Central memory CD8-positive, alpha-beta T cell (primary cell): Measurements from ENCODE around the gene TOM1.
A peak's percentile ranks its signal among the peaks of the same experiment; 100 is the strongest.

ENCODE experiments used
- ATAC-seq: fragments of 150-1000 bp; cut with Tn5 transposase; replicated peaks from 2 replicates; pipeline ENCODE4 v1.10.0; 2022; ENCODE audit warnings: mild to moderate bottlenecking, moderate FRiP score, moderate number of reproducible peaks; ENCODE audit not compliant: poor library complexity, severe bottlenecking; ENCODE audit errors: extremely low read depth
- DNase-seq, 2 donors: peaks; one replicate each; pipeline ENCODE4 v3.0.0; 2021; ENCODE audit warnings: low spot score in 2 of 2
- H3K27ac Mint-ChIP-seq: one replicate; pipeline ENCODE4 v1.8.0; 2022; ENCODE audit warnings: low read depth, mild to moderate bottlenecking, moderate library complexity, mixed read lengths
- H3K27me3 Mint-ChIP-seq: one replicate; pipeline ENCODE4 v1.8.0; 2022; ENCODE audit warnings: mixed read lengths
- H3K36me3 Mint-ChIP-seq: one replicate; pipeline ENCODE4 v1.8.0; 2022; ENCODE audit warnings: mild to moderate bottlenecking, moderate library complexity, mixed read lengths; ENCODE audit not compliant: insufficient read depth
- H3K4me1 Mint-ChIP-seq: one replicate; pipeline ENCODE4 v1.8.0; 2022; ENCODE audit warnings: mixed read lengths
- H3K4me3 Mint-ChIP-seq: one replicate; pipeline ENCODE4 v1.8.0; 2022; ENCODE audit warnings: mild to moderate bottlenecking, moderate library complexity, mixed read lengths
- H3K9me3 Mint-ChIP-seq: one replicate; pipeline ENCODE4 v1.8.0; 2022; ENCODE audit warnings: mixed read lengths

Gene TOM1

GRCh38 chr22:35299673-35300499 is at the start of gene TOM1:
Gene TOM1, plus strand, starts transcription at chr22:35299894. Its CDS starts 35 bp downstream, at chr22:35299929.
- H3K9me3 Mint-ChIP-seq, result no peaks in the 10 kb centered on the region
- peaks cover 20% of the 10 kb centered on the region for H3K36me3 Mint-ChIP-seq
- H3K27me3 Mint-ChIP-seq, result no peaks in the 10 kb centered on the region
- peak within 1 kb of the TSS; percentile 99 for H3K27ac Mint-ChIP-seq
- DNase-seq (peak; percentile 95 to 97), ATAC-seq (peak; percentile 94)
- peak within 1 kb of the TSS; percentile 94 for H3K4me3 Mint-ChIP-seq
- H3K4me1 Mint-ChIP-seq, result peaks cover 23% of the 10 kb centered on the region

GRCh38 chr22:35250156-35250555 is 49.5 kb upstream of the TOM1 start:
- Mint-ChIP-seq H3K9me3 (no peaks in the 10 kb centered on the region), H3K4me1 (no peaks in the 10 kb centered on the region), H3K27me3 (peaks cover 31% of the 10 kb centered on the region), H3K27ac (no peak overlapping the region), H3K36me3 (peaks cover 2% of the 10 kb centered on the region), H3K4me3 (no peak overlapping the region)
- ATAC-seq (no peak), DNase-seq (no peak)

GRCh38 chr22:35253946-35254345 is 45.7 kb upstream of the TOM1 start:
- Mint-ChIP-seq H3K4me3 (no peak overlapping the region), H3K27me3 (no peaks in the 10 kb centered on the region), H3K36me3 (peaks cover 8% of the 10 kb centered on the region), H3K27ac (no peak overlapping the region), H3K4me1 (peaks cover 18% of the 10 kb centered on the region), H3K9me3 (no peaks in the 10 kb centered on the region)
- no peak for DNase-seq
- no peak for ATAC-seq

GRCh38 chr22:35257002-35257320 is 42.7 kb upstream of the TOM1 start:
- no peaks in the 10 kb centered on the region for H3K9me3 Mint-ChIP-seq
- peak overlapping the region; percentile 84 for H3K4me3 Mint-ChIP-seq
- DNase-seq (no peak), ATAC-seq (no peak)
- peaks cover 26% of the 10 kb centered on the region for H3K4me1 Mint-ChIP-seq
- no peaks in the 10 kb centered on the region for H3K27me3 Mint-ChIP-seq
- peaks cover 10% of the 10 kb centered on the region for H3K36me3 Mint-ChIP-seq
- H3K27ac Mint-ChIP-seq, result peak overlapping the region; percentile 87

- H3K27ac Mint-ChIP-seq, result peak within 1 kb of the TSS; percentile 87
- H3K9me3 Mint-ChIP-seq, result no peaks in the 10 kb centered on the region
- ATAC-seq, result peak; percentile 95
- no peaks in the 10 kb centered on the region for H3K27me3 Mint-ChIP-seq
- peaks cover 26% of the 10 kb centered on the region for H3K4me1 Mint-ChIP-seq
- DNase-seq, result peak; percentile 74 to 78
- H3K4me3 Mint-ChIP-seq, result peak within 1 kb of the TSS; percentile 84
- peaks cover 11% of the 10 kb centered on the region for H3K36me3 Mint-ChIP-seq
Measured at GRCh38 chr22:35257321-35258190, 42.1 kb upstream of the TOM1 start, which contains the start of gene HMGXB4. Gene HMGXB4, plus strand, starts transcription at chr22:35257493. Its CDS starts 4,898 bp downstream, at chr22:35262391.

- H3K27ac Mint-ChIP-seq, result peak overlapping the region; percentile 87
- no peak for DNase-seq
Measured at GRCh38 chr22:35258191-35258988, 41.3 kb upstream of the TOM1 start.

GRCh38 chr22:35264986-35265385 is 34.7 kb upstream of the TOM1 start:
- peaks cover 25% of the 10 kb centered on the region for H3K4me1 Mint-ChIP-seq
- no peak overlapping the region for H3K4me3 Mint-ChIP-seq
- H3K36me3 Mint-ChIP-seq, result peaks cover 45% of the 10 kb centered on the region
- DNase-seq, result no peak
- H3K9me3 Mint-ChIP-seq, result no peaks in the 10 kb centered on the region
- H3K27me3 Mint-ChIP-seq, result no peaks in the 10 kb centered on the region
- ATAC-seq, result no peak
- peak overlapping the region; percentile 54 for H3K27ac Mint-ChIP-seq

More at GRCh38 chr22:35258191-35258988, 41.3 kb upstream of the TOM1 start:
- Mint-ChIP-seq H3K9me3 (no peaks in the 10 kb centered on the region), H3K36me3 (peaks cover 14% of the 10 kb centered on the region), H3K4me1 (peaks cover 26% of the 10 kb centered on the region), H3K27me3 (no peaks in the 10 kb centered on the region), H3K4me3 (peak overlapping the region; percentile 84)
- peak; percentile 3 for ATAC-seq

GRCh38 chr22:35266277-35266676 is 33.4 kb upstream of the TOM1 start:
- Mint-ChIP-seq H3K36me3 (peaks cover 45% of the 10 kb centered on the region), H3K27ac (no peak overlapping the region), H3K4me1 (peaks cover 25% of the 10 kb centered on the region), H3K4me3 (no peak overlapping the region), H3K9me3 (no peaks in the 10 kb centered on the region), H3K27me3 (no peaks in the 10 kb centered on the region)
- no peak for ATAC-seq
- no peak for DNase-seq

GRCh38 chr22:35269630-35270029 is 30.1 kb upstream of the TOM1 start:
- H3K27me3 Mint-ChIP-seq, result no peaks in the 10 kb centered on the region
- H3K4me1 Mint-ChIP-seq, result peaks cover 40% of the 10 kb centered on the region
- peaks cover 36% of the 10 kb centered on the region for H3K36me3 Mint-ChIP-seq
- DNase-seq (no peak), ATAC-seq (no peak)
- no peak overlapping the region for H3K4me3 Mint-ChIP-seq
- no peaks in the 10 kb centered on the region for H3K9me3 Mint-ChIP-seq
- H3K27ac Mint-ChIP-seq, result peak overlapping the region; percentile 26

- Mint-ChIP-seq H3K9me3 (no peaks in the 10 kb centered on the region), H3K36me3 (peaks cover 20% of the 10 kb centered on the region), H3K4me1 (peaks cover 24% of the 10 kb centered on the region), H3K27ac (peak overlapping the region; percentile 47), H3K27me3 (no peaks in the 10 kb centered on the region), H3K4me3 (no peak overlapping the region)
- ATAC-seq (no peak), DNase-seq (no peak)
Measured at GRCh38 chr22:35274154-35274871, 25.4 kb upstream of the TOM1 start.

GRCh38 chr22:35275580-35275979 is 24.1 kb upstream of the TOM1 start:
- Mint-ChIP-seq H3K9me3 (no peaks in the 10 kb centered on the region), H3K36me3 (peaks cover 21% of the 10 kb centered on the region), H3K27ac (no peak overlapping the region), H3K27me3 (no peaks in the 10 kb centered on the region), H3K4me1 (peaks cover 26% of the 10 kb centered on the region), H3K4me3 (no peak overlapping the region)
- DNase-seq (no peak), ATAC-seq (no peak)

- no peak for DNase-seq
- H3K27me3 Mint-ChIP-seq, result no peaks in the 10 kb centered on the region
- peaks cover 21% of the 10 kb centered on the region for H3K36me3 Mint-ChIP-seq
- no peak overlapping the region for H3K27ac Mint-ChIP-seq
- peaks cover 26% of the 10 kb centered on the region for H3K4me1 Mint-ChIP-seq
- H3K9me3 Mint-ChIP-seq, result no peaks in the 10 kb centered on the region
- ATAC-seq, result no peak
- no peak overlapping the region for H3K4me3 Mint-ChIP-seq
Measured at GRCh38 chr22:35276019-35276418, 23.7 kb upstream of the TOM1 start.
